Fibroblast of lung (primary cell): ENCODE measurements around the gene EMC10.

Experiments
- EZH2 ChIP-seq: IDR thresholded peaks from 2 replicates; pipeline ENCODE4 v1.5.1; 2012; ENCODE audit warnings: low read length, control low read depth, mild to moderate bottlenecking; ENCODE audit errors: missing control alignments
- TF ChIP-seq, protein P1 (sequence below), 2 donors: IDR thresholded peaks in 1 of 2; conservative IDR thresholded peaks in 1 of 2; 1 replicate in 1 of 2; 2 replicates in 1 of 2; pipeline ENCODE4 v1.5.1; 2011 to 2012; ENCODE audit warnings: low read length in 2 of 2, control low read depth in 1 of 2, inconsistent platforms in 1 of 2, low read depth in 1 of 2, mild to moderate bottlenecking in 1 of 2

DNA sequence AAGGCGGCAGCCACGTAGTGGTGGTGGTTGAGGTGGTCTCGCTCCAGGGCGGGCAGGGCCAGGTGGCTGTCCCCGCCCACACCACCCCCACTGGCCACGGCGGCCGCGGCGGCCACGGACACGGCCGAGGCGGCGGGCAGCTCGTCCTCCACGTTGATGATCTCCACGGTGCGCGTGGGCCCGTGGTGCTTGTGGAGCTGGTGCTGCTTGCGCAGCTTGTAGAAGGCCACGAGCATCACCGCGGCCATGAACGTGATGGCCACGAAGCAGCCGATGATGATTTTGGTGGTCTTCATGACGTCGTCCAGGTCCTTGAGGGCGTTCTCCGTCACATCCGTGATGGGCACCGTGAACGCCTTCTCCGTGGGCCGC lies 41.4 kb downstream of the EMC10 start:
- TF ChIP-seq, protein P1, sequence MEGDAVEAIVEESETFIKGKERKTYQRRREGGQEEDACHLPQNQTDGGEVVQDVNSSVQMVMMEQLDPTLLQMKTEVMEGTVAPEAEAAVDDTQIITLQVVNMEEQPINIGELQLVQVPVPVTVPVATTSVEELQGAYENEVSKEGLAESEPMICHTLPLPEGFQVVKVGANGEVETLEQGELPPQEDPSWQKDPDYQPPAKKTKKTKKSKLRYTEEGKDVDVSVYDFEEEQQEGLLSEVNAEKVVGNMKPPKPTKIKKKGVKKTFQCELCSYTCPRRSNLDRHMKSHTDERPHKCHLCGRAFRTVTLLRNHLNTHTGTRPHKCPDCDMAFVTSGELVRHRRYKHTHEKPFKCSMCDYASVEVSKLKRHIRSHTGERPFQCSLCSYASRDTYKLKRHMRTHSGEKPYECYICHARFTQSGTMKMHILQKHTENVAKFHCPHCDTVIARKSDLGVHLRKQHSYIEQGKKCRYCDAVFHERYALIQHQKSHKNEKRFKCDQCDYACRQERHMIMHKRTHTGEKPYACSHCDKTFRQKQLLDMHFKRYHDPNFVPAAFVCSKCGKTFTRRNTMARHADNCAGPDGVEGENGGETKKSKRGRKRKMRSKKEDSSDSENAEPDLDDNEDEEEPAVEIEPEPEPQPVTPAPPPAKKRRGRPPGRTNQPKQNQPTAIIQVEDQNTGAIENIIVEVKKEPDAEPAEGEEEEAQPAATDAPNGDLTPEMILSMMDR (conservative IDR thresholded peaks at IDR 0.05 in 1 of 2, IDR thresholded peaks at IDR 0.05 in 1 of 2; ENCODE audit: low read depth in 1 of 2, low read length in 2 of 2) = no peak
- TF ChIP-seq EZH2 = no peak
